ENCODE results near the gene ADAMTS19.
"Not testable (repeated sequence)": the region's sequence is repeated elsewhere in the genome, so short reads cannot be mapped to it uniquely, and the experiment has no call there.

ADAMTS19 gene

DNA sequence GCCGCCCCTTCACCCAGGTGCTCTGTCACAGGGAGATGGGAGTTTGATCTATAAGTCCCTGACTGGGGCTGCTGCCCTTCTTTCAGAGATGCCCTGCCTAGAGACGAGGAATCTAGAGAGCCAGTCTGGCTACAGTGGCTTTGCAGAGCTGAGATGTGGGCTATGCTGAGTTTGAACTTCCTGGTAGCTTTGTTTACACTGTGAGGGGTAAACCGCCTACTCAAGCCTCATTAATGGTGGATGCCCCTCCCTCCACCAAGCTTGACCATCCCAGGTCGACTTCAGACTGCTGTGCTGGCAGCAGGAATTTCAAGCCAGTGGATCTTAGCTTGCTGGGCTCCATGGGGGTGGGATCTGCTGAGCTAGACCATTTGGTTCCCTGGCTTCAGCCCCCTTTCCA is 124.4 kb downstream of the ADAMTS19 start:
- not testable (repeated sequence) for DNase-seq (ENCODE audit: low spot score)

DNA sequence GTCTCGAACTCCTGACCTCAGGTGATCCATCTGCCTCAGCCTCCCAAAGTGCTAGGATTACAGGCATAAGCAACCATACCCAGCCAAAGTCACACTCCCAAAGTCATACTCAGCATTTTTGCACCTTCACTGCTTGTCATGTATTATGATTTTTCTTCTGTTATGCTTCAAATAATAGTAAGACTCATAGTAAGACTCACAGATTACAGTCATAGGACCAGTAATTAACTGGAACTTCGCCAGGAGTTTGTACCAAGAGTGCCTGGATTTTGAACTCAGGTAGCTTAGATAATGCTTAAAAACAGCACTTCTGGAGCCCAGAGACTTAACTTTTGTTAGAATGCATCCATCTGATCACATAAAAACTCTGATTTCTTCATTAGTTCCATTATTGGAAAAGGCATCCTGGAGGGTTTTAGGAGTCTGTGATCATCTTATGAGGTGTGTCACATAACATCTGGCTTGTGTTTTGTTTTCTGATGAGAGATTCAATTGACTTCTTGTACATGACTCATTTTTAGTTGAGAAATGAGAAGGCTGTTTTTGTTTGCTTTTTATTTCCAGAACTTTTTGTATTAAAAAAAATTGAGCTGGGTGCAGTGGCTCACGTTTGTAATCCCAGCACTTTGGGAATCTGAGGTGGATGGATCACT is 131.5 kb downstream of the ADAMTS19 start:
- no peak for DNase-seq (ENCODE audit: low spot score)

DNA sequence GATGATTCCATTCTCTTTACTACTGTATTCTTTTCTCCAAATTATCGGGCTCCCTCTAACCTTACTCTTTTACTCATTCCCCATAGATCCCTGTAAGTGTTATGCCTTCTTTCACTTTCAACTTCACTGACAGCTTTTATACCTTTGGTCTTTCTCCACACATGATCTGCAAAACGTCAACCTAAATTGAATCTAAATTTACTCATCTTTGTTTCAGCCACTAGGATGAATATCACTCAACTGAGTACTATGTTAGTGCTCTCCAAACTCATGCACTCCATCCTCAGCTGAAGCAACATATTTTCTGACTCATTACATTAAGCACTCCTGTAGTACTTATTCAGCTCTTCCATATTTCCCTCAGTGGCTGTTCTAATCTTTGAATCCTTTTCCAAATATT is 133.4 kb downstream of the ADAMTS19 start:
- DNase-seq (ENCODE audit: low spot score), result no peak

DNA sequence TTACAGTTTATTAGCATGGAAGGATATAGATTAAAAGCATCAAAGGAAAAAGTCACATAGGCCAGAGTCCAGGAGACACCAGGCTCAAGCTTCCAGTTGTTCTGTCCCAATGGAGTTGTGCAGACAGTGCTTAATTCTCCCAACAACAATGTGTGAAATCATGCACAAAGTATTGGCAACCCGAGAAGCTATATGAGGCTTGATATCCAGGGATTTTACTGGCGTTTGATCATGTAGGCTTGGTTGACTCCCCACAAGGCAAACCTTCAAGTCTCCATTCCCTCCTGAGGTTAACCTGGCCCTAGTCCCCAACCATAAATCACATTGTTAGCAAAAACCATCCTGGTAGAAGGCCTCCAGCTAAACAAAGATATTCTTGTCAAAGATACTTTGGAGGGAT is 141.5 kb downstream of the ADAMTS19 start:
- no peak for DNase-seq (ENCODE audit: low spot score)

DNA sequence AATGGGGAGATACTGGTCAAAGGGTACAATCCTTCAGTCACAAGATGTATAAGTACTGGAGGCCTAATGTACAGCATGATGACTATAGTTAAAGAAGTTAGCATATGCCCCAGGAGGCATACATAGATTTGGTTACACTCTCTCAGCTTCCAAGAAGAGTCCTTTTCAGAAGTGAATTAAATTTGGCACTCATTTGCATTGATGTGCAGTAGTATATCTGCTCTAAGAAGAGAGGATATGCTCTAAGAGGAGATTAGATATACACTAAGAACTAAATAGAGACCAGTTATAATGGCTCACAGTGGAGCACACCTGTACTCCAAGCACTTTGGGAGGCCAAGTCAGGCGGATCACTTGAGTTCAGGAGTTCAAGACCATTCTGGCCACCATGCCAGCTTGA is 148.3 kb downstream of the ADAMTS19 start:
- DNase-seq (ENCODE audit: low spot score), result no peak

DNA sequence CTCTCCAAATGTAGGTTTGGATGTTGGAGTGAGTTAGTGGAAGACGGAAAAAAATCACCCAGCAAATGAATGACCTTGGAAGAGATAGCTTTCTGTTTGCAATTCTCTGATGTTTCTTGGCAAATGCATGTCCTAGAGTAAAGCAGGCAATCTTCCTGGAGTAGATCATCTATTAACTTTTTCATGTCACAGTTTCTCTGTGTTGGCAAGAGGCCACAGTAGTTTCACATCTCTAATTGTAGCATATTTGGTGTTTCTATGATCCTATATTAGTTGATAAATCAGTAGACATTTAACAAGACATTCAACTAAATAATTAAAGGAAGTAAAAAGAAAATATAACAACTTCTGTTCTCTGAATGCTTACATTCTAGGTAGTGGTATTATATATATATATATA is 149.6 kb downstream of the ADAMTS19 start:
- no peak for DNase-seq (ENCODE audit: low spot score)

DNA sequence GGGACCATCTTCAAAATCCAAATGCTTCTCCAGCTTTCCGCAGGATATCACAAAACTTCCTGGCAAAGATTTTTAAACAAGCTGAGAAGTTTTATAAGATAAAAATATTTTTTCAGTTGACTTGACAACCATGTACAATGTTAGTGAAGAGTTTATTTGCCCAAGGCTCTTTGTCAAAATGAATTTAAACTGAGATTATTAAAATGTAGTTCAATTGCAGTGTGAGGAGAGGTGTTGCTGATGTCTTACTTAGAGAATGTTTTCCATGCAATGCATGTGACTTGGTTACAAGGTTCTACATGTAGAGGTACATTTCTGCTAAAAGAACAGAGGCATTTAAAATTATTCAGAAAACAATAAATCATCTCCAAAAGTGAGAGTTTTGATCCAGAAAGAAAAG is 156.4 kb downstream of the ADAMTS19 start:
- DNase-seq (ENCODE audit: low spot score), result no peak

DNA sequence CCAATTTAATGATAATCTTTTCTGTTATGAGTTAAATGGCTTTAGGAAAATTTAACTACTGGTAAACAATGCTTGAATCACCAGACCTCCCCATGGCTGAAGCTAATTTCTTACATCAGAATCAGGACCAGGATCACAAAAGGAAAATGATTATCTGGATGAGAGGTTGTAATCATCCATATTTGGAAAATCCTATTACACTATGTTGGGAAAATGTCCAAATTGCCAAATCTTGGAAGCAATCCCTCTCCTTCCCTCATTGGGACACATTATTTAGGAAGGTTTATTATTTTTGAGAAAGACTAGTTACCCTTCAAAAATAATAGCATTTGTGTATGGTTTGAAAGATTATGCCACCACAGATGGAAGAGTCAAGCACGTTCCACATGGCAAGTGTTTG is 157.1 kb downstream of the ADAMTS19 start:
- DNase-seq (ENCODE audit: low spot score), result no peak

DNA sequence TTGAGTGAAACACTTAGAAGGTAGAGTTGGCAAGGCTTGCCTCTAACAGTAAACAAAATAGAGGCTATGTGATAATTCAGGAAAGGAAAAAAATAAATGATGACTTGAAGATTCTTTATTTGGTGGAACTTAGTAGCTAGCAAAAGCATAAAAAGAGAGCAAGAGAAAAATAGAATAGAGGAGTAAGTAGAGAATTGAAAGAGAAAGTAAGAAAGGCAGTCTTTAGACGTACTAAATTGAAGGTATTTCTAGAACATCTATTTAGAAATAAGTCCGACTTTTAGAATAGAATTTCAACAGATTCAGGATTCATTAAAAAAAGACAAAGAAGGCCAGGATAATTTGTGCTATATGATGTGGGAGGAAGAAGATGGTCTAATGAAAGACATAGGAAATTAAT is 159.7 kb downstream of the ADAMTS19 start:
- no peak for DNase-seq (ENCODE audit: low spot score)

DNA sequence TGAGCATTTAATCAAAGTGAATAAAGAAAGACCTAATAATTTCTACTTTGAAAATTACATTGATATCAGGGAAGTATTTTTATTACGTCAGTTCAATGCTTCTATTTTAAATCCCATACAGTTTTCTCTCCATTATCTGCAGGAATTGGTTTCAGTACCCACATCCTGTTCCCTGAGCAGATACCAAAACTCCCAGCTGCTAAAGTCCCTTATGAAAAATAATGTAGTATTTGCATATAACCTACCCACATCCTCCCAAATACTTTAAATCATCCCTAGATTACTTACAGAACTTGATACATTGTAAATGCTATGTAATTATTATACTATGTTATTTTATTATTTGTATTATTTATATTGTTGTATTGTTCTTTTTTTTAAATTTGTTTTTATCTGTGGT is 162.4 kb downstream of the ADAMTS19 start:
- DNase-seq (ENCODE audit: low spot score), result no peak

DNA sequence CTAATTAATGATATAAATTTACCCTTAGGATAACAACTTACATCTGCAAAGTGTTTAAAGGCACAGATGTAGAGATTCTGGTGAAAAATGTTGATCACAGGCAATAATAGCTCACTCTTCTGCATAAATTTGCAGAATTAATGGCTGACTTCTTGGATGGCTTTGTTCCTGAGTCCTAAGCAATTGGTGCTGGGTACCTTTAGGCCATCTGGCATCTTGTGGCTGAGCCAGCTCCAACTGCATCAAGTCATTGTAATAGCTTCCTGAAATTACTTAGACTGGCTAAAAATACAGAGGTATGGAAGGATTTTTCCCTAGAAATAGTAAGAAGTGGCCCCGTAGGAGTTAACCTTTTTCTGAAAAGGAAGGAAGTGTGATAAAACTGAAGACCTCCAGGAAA is 169.5 kb downstream of the ADAMTS19 start:
- DNase-seq (ENCODE audit: low spot score), result no peak

DNA sequence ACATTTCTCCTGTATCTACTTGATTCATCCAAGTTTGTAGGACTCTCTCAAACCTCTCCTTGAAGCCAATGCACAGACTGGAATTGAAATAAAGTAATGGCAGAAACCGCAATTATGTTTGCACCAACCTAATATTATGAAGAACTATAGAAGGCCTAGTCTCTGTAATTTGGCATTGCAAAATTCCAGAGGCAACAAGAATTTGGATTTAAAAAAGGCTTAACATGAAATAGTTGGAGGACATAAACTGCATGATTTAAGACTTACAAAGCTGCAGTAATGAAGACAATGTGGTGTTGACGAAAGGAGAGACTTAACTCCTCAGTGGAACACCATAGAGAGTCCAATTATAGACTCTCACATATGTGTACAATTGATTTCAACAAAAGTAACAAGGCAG is 170.0 kb downstream of the ADAMTS19 start:
- no peak for DNase-seq (ENCODE audit: low spot score)

DNA sequence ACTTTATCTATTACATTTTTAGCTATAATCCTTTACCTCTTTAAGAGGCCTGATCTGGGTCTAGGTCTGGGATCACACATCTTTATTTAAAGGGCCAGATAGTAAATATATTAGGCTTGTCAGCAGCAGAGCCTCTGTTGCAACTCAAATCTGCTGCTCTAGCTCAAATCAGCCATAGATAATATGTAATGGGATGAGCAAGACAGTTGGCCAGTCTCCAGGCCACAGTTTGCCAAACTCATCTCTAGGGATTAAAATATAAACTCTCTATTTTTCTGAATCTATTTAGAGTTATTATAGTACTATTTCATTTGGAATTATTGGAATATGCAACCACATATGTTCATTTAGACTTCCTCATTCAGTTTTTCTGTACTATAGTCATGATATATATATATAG is 171.9 kb downstream of the ADAMTS19 start:
- no peak for DNase-seq (ENCODE audit: low spot score)

DNA sequence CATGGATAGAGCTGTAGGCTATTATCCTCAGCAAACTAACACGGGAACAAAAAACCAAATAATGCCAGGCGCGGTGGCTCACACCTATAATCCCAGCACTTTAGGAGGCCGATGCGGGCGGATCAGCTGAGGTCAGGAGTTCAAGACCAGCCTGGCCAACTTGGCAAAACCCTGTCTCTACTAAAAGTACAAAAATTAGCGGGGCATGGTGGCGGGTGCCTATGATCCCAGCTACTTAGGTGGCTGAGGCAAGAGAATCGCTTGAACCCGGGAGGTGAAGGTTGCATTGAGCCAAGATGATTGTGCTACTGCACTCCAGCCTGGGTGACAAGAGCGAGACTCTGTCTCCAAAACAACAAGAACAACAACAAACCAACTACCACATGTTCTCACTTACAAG is 177.4 kb downstream of the ADAMTS19 start:
- DNase-seq (ENCODE audit: low spot score), result not testable (repeated sequence)

DNA sequence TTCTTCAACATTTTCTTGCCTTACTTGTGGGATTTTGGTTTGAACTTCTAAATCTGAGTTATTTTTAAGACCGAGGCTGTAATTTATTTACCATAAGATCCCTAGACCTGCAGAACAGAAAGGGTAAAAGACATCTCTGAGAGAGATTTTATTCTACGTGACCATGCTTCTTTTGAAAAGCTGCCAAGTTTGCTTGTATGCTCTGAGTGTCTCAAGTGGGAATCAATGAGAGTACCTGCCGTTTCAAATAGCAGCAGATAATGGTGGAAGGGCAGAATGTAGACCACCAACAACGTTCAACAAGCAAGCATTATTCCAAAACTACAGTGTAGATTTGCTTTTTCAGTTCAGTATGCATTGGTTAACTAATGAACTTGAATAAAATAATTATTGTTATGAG is 179.2 kb downstream of the ADAMTS19 start:
- no peak for DNase-seq (ENCODE audit: low spot score)

DNA sequence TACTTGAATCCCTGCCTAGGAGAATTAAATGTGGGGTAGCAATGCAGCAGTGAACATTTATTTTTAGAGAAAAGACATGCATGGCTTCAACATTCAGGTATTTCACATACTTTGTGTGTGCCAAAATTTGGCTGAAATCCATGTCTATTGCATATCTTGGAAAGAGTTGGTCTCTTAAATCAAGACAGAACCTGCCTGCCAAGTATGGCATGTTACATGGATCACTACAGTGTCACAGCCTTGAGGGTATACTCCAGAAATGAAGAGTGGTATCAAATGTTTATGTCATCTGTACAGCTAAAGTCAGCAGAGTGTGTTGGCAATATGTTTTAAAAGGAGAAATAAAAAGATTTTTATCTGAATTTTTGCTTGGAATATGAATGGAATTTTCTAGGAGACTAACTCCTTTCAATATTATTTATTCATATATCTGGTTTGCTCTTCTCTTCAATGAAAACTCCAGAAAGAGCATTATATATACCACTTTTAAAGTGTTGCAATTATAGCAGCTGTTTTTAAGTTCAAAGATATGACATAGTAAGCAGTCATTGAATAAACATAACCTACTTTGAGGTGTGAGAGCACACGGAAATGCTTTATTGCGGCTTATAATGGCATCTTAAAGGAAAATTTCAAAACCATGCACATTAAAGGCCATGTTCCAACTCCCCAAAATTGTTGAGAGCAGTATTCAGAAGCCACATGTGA is 192.4 kb downstream of the ADAMTS19 start:
- no peak for DNase-seq (ENCODE audit: low spot score)

DNA sequence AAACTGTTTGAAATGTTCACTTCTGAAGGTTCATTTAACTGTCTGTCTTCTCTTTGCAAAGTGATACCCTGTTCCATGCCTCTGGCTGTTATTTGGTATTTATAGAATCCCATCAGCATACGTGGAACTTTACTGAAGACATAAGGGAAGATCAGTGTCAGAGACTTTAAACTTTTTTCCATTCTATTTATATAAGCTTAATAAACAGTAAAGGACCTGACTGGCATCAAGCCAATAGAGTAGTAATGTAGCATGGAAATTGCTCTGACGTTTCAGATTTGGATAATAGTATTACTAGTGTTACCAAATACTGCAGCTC is 192.9 kb downstream of the ADAMTS19 start:
- DNase-seq (ENCODE audit: low spot score), result no peak

DNA sequence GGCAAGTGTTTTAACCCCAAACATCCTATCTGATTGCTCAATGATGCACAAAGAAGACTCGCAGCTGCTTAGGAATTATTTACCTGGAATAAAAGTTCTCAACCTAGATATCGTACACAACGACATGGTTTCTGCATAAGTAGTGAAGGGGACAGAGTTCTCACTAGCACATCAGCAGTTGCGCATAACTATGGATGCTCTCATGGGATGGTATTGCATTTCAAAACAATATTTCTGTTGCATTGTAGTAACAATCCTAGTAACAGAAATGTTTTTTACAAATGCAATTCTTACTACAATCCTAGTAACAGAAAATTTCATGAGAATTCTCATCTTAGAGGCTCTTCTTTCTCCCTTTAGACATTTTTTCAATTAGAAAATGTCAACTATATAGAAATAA is 193.3 kb downstream of the ADAMTS19 start:
- DNase-seq (ENCODE audit: low spot score), result no peak

DNA sequence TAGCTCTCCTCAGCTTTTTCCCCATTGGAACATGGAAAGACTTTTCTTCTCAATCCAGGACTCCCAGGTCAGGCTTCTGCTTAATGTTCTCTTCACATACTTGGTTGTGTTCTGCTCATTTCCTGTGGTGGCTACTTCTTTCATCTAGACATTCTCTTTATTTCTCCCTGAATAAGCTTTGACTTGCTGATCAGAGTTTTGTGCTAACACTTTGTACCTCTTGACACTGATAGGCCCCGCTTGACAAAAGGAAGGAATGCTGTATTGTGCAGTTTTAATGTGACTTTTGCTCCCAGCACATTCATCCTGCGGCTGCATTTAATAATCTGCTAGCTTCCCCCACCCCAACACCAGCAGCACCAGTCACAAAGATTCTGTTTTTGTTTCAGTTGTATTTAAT is 196.9 kb downstream of the ADAMTS19 start:
- no peak for DNase-seq (ENCODE audit: low spot score)

DNA sequence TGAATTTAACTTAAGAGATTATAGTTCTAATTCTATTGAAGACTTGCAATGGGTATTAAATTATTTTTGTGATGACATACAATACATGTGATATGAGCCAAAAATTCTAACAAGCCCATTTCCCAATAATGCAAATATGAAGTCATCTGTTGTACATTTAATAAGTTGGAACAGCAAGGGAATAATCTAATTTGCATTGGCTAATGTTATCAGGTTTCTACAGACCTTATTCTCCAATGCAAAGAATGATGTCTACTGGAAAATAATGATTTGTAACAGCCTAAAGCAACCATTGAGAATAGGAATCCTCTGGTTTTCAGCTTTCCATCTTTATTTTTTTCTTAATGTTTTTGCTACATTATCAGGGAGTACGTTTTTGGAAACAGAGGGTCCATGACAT is 198.7 kb downstream of the ADAMTS19 start:
- DNase-seq (ENCODE audit: low spot score), result no peak

DNA sequence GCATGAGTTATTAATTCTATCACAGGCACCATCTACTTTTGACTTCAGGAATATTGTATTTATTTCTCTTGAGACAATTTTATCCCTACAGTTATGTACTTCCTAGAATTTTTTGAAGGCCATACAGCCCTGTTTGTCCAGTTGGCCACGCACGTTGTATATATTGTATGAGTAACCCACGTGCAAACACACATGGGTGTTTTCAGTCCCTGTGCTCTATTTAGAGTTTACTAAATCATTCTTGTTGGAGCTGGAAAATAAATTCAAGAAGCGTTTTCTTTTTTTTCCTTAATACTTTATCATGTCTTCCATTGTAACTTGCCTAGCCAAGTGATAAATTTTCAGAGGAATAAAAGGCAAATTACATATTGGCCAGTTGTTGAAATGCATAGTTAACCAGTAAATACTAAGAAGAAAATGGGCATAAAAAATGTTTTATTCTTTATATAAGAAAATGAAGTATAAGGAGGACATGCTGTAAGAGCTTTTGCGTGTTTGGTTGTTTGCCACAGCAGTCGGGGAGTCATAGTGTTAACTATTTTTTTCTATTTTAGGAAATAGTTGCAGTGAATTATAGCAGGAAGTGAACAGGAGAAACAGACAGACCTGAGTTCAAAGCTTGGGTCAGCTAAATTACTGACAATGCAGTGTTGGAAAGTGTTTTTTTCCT is 201.4 kb downstream of the ADAMTS19 start:
- no peak for DNase-seq (ENCODE audit: low spot score)

DNA sequence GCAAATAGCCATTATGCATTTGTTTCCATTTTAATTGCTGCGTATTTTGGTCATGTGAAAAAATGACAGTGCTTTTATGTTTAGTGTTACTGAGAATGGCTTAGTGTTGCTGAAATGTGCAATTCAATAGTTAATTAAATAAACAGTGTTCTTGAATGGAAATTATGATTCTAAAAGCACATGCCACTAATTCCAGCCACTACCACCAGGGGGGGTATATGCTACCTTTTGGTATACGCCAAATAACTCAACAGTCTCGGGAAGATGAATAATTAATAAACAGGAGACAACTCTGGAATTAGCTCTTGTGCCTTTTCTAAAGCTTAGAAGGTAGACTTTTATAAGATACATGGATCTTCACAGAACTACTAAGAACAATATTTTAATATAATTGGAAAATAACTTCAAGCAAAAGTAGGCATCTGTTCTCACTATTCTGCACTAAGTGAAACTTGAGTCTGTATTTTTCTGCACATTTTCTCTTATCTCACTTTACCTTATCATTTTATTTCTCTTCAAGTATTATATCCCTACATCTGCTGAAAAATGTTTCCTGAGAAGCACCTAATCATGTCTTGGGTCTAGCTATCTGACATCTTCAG is 204.3 kb downstream of the ADAMTS19 start:
- DNase-seq (ENCODE audit: low spot score), result no peak

DNA sequence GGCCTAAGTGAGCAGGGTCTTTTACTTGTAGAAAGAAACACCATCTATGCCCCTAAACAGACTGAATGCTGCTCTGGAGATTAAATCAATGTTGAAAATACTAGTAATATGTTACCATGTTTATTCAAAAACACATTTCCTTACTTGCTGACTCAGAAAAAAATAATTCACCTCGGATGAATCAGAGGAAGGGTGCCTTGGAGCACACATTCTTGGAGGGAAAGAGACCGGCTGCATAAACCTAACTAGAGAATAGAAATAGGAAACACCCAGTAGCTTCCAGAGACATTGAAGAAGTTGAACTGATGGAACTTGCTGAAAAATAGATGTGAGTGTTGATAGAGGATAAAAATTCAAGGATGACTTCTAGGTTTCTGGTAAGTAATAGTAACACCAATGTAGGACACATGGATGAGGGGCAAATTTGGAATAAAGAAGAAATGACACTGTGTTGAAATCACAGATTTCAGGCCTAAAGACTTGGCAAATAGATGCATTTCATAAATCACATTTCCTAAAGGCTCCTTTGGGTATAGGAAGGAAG is 210.9 kb downstream of the ADAMTS19 start:
- DNase-seq (ENCODE audit: low spot score), result no peak

All from left forelimb (tissue), 1 donor.